Measurements from ENCODE around the gene CFAP410.

CFAP410 gene

DNA sequence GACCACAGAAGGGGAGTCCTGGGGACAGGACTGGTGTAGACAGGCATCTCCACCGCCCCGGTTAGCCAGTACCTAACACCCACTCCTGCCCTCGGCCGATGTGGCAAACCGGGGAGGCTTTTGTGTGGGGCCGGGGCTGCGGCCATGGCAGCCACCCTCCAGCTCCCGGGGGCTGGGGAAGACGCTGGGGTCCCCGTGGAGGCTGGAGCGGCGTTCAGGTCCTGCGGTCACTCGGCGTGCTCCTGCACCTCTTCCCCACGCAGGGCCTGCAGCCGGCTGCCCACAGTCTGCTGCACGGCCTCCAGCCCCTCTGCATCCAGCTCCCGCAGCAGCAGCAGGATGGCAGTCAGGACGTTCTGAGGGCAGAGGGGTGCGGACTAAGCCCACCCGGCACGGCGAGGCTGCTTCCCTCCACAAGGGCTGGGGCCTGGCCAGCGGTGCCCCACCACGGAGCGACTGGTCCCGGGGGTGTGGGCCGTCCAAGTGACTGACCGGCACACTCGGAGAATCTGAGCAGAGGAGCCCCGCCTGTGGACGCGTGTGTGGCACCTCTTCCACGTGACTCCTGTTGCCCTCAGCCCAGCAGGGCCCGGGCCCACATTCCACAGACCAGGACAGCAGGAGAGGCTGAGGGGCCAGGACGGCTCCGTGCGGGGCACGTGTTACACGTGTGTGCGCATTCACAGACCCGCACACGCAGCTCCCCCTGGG is 9.1 kb downstream of the CFAP410 start:
- DNase-seq: no peak

- DNase-seq: no peak
These were observed 9.9 kb downstream of the CFAP410 start for GRCh38 chr21:44329086-44329889.

DNA sequence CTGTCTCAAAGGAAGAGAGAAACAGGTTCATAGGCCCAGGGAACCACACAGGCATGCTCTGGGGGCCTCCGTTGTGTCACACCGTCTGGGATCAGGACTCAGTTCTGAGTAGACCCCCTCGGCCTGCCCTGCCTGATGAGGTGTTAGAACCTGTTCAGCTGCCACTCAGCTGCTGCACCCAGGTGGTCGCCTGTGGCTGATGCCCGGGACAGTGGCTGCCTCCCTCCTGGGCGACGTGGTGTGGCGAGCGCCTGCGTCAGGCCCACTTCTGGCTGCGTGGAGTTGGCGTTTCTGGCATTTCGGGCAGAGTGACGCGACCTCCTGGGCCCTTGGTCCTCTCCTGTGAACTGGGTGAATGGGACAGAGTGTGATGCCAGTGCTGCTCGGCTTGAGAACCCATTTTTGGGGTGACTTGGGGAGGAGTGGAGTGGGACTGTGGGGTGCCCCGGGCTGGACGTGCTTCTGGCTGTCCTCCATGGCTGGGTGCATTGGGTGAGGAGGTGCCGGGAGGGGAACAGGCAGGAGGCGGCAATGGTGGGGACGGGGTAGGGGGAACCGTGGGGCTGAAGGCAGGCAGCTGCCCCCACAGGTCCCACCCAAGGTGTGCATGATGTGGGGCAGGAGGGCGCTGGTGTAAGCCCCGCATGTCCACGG is 10.8 kb downstream of the CFAP410 start:
- DNase-seq: no peak

DNA sequence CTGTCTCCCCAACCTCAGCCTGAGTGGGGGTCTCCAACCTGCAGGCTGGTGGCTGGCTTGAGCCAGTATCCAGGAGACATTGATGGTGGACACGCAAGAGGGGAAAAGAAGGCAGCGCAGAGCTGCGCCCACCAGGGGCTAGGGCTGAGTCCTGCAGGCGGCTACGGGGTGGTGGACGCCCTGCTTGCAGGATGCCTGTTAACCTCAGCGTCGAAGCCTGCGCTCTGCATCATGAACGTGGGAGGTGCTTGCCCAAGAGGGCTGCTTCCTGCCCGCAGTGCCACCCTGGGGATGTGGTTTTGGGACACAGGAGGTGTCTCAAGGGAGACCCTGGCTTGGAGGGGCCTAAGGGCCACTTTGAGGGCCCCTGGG is 11.6 kb downstream of the CFAP410 start:
- no peak for DNase-seq

DNA sequence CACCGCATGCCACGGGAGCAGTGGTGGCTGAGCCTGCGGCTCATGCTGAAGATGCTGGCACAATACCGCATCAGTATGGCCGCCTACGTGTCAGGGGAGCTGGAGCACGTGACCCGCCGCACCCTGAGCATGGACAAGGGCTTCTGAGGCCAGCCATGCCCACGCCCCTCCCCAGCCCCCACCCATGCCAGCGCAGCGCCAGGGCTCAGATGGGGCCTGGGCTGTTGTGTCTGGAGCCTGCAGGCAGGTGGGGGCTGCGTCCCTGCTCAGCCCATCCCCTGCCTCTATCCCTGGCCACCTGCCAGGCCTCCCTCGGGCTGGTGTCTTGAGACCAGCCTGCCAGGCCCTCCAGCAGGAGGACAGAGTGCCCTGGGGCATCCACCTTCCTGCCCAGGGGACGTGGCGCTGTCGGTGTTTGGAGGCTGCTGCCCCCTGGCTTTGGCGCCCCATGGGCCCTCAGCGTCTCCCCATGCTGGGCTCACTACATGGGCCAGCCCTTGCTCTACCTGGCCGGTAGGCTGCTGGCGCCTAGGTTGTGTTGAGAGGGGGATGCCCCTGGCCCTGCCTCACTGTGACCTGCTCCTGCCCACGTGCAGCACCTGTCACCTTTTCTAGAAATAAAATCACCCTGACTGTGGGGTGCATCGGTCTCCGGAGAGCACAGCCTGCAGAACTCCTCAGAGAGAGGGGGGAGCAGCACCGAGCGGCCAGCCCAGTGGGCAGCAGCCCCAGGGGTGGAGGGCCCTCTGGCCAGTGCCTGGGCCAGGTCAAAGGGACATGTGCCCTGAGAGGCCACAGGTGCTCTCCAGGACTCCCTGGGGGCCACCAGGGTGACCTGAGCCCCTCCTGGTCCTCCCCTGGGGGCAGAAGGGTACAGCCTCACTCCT is 12.2 kb downstream of the CFAP410 start:
- no peak for DNase-seq

GRCh38 chr21:44326272-44326647 is 12.9 kb downstream of the CFAP410 start:
- DNase-seq: no peak

GRCh38 chr21:44325386-44326271 is 13.6 kb downstream of the CFAP410 start:
- DNase-seq: no peak

DNA sequence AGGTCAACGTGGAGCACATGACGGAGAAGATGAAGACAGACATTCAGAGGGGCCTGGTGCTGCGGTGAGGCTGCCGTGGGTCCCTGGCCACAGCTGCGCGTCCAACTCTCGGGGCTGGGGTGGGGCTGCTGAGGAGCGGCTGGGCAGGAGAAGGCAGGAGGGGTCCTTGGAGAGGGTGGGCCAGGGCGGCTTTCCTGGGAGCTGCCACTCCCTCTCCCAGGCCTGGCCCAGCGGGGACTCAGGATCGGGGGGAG is 14.4 kb downstream of the CFAP410 start:
- DNase-seq: no peak

GRCh38 chr21:44324106-44324853 is 14.9 kb downstream of the CFAP410 start:
- no peak for DNase-seq

- DNase-seq: no peak
These were observed 15.6 kb downstream of the CFAP410 start for GRCh38 chr21:44323591-44323990.

DNA sequence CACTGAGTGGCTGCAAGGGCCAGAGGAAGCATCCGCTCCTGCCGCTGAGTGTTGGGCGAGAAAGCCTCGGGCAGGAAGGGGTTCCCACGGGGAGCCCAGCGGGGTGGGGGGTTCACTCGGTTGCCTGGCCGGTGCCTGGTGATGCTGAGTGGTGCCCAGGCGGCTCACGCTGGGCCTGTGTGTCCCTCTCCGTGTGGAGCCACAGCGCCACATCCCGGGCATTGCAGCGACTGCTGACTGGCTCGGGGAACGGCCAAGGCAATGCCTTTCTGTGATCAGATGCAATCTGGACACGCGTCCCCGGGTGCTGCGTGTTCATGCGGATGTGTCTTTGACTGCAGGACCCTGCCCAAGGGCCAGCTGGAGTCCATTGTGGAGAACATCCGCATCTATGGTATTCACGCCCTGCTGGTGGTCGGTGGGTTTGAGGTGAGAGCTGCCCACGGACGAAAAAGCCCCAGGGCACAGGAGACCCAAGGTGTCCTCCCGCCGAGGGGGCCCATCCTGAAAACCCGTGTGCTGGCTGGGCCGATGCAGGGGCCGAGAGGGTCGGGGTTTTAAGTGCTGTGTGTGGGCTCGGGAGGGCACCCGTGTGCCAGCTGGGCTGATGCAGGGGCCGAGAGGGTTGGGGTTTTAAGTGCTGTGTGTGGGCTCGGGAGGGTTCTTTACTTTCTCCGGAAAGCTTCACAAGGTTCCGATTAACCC is 16.4 kb downstream of the CFAP410 start:
- DNase-seq: no peak

GRCh38 chr21:44321846-44322450 is 17.2 kb downstream of the CFAP410 start:
- DNase-seq: no peak

- DNase-seq: no peak
These were observed 18.3 kb downstream of the CFAP410 start for GRCh38 chr21:44320847-44321246.

- DNase-seq: no peak
These were observed 19.7 kb downstream of the CFAP410 start for GRCh38 chr21:44319407-44320065.

DNA sequence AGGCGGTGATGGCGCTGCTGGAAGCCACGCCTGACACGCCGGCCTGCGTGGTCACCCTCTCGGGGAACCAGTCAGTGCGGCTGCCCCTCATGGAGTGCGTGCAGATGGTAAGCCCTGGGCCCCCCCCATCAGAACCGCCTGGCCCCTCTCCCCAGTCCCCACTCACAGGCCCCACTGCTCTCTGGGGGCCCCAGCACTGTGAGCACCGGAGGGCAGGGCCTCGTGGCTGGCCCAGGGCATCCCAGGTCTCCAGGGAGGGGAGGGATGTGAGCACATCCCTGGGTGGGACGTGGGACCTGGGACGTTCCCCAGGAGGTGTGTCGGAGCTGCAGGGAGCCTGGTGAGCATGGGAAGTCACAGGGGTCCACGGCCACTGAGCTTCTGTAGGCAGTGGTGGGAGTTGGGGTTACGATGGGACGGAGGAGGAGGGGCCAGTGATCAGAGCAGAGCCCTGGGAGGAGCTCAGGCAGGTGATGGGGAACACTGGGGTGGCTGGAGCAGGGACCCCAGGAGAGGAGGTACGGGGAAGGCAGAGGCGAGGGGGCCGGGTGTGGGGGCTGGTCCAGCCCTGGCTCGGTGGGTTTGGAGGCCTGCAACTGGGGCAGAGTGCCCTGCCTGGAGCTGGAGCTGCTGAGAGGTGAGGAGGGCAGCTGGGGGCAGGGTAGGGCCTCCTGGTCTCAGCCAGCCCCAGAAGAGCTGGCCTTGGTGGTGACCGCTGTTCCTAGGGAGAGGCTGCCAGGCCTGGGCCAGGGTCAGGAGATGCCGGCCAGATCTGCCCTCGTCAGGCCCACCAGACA is 20.5 kb downstream of the CFAP410 start:
- no peak for DNase-seq

GRCh38 chr21:44317871-44318270 is 21.3 kb downstream of the CFAP410 start:
- DNase-seq: no peak

GRCh38 chr21:44317241-44317782 is 21.9 kb downstream of the CFAP410 start:
- DNase-seq: no peak

DNA sequence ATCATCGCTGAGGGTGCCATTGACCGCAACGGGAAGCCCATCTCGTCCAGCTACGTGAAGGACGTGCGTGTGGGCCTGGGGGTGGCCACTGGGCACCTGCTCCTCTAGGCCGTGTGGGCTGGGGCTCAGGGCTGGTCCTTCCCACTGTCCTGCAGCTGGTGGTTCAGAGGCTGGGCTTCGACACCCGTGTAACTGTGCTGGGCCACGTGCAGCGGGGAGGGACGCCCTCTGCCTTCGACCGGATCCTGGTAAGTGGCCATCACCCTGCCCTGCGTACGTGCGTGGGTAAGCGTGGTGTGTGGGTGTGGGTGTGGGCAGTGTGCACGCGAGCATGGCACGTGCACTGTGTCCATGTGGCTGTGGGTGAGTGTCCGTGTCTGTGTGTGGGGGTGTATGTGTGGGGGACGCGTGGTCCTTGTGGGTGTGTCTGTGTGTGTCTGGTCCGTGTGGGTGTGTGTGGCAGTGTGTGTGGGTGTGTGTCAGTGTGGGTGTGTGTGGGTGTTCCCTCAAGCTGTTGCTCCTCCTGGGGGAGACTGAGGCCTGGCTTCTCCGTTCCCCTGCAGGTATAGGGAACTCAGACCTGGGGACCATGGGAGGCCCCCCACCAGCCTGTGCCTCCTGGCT is 22.8 kb downstream of the CFAP410 start:
- no peak for DNase-seq

Measured in fibroblast of upper back skin (primary cell).